ENCODE results near the gene IP6K3.

DNA sequence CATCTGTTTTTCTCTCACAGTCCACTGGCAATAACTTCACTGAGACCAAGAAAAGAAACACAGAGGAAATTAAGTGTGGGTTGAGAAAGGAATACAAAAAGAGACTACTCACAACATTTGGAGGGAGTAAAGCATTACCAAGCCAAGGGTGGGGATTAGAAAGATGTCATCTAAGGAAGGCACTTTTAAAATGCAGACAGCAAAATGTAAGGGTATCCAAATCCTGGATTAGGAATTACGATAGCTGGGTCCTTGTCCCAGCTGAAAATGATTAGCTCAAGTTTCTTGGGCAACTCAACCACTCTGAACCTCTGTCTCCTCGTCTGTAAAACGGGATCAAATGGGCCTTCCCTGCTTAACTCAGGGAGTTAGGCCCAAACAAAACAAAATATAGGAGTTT is 40.0 kb upstream of the IP6K3 start:
- TF ChIP-seq YY1 (IDR thresholded peaks at IDR 0.05; ENCODE audit: insufficient read depth, insufficient read length) (no peak), ZNF274 (IDR thresholded peaks at IDR 0.05; ENCODE audit: low read depth, low read length) (no peak), SUZ12 (IDR thresholded peaks at IDR 0.05; ENCODE audit: extremely low read depth, insufficient read depth, insufficient read length) (no peak)
